WTC11 (cell line): Measurements from ENCODE around the gene USP44. TPM values are rescaled to one million over a fixed set of nuclear protein-coding genes. Genes with fewer than 3 reads are reported as not detected.

ENCODE experiments used
- ATAC-seq: fragments of 200-7000 bp; cut with Tn5 transposase; 2 replicates; pipeline ENCODE4 v1.10.0; 2021; ENCODE audit warnings: mild to moderate bottlenecking, moderate library complexity
- CTCF ChIA-PET: fragments of 300-600 bp; sonication (Branson Sonifier 250); formaldehyde crosslinking; loops from one replicate; lab custom pipeline; 2021; ENCODE audit warnings: antibody characterized with exemption; lab: Charles Lee
- POLR2A ChIA-PET: fragments of 350-600 bp; sonication (Branson Sonifier 250); formaldehyde crosslinking; loops from one replicate; lab custom pipeline; 2021; ENCODE audit warnings: antibody characterized with exemption; lab: Charles Lee
- DNase-seq: peaks from one replicate; pipeline ENCODE4 v3.0.0; 2021; ENCODE audit warnings: low spot score
- H3K27ac Mint-ChIP-seq: 2 replicates; pipeline ENCODE4 v1.8.0; 2021; ENCODE audit warnings: mixed read lengths
- H3K27me3 Mint-ChIP-seq: 2 replicates; pipeline ENCODE4 v1.8.0; 2021; ENCODE audit warnings: low read depth, mild to moderate bottlenecking, moderate library complexity, mixed read lengths
- H3K36me3 Mint-ChIP-seq: 2 replicates; pipeline ENCODE4 v1.8.0; 2021; ENCODE audit warnings: mixed read lengths
- H3K4me1 Mint-ChIP-seq: 2 replicates; pipeline ENCODE4 v1.8.0; 2022; ENCODE audit warnings: mixed read lengths
- H3K4me3 Mint-ChIP-seq: 2 replicates; pipeline ENCODE4 v1.8.0; 2021; ENCODE audit warnings: mild to moderate bottlenecking, moderate library complexity, mixed read lengths
- H3K9me3 Mint-ChIP-seq: 2 replicates; pipeline ENCODE4 v1.8.0; 2021; ENCODE audit warnings: mixed read lengths
- ATF1 ChIP-seq: sonication (generic); formaldehyde crosslinking; IDR thresholded peaks from 2 replicates; pipeline ENCODE4 v1.8.1; 2023; ENCODE audit warnings: mild to moderate bottlenecking, moderate library complexity, missing genetic modification reagents
- ATF6 ChIP-seq: sonication (generic); formaldehyde crosslinking; IDR thresholded peaks from 2 replicates; pipeline ENCODE4 v1.8.1; 2023; ENCODE audit warnings: mild to moderate bottlenecking, missing genetic modification reagents
- ESRRA ChIP-seq: sonication (generic); formaldehyde crosslinking; IDR thresholded peaks from 2 replicates; pipeline ENCODE4 v1.8.1; 2022; ENCODE audit warnings: mild to moderate bottlenecking, missing genetic modification reagents, borderline replicate concordance
- FOXP4 ChIP-seq: sonication (generic); formaldehyde crosslinking; IDR thresholded peaks from 2 replicates; pipeline ENCODE4 v1.8.0; 2022; ENCODE audit warnings: mild to moderate bottlenecking, missing genetic modification reagents
- MYBL2 ChIP-seq: sonication (generic); formaldehyde crosslinking; IDR thresholded peaks from 2 replicates; pipeline ENCODE4 v1.8.1; 2023; ENCODE audit warnings: mild to moderate bottlenecking, moderate library complexity, missing genetic modification reagents
- NFATC4 ChIP-seq: fragments of 250-450 bp; sonication (Bioruptor Pico); IDR thresholded peaks from 2 replicates; pipeline ENCODE4 v1.9.0; 2021; ENCODE audit warnings: mild to moderate bottlenecking
- NFE2L1 ChIP-seq: sonication (generic); formaldehyde crosslinking; IDR thresholded peaks from 2 replicates; pipeline ENCODE4 v1.8.1; 2023; ENCODE audit warnings: missing genetic modification reagents
- NR3C1 ChIP-seq: sonication (generic); formaldehyde crosslinking; conservative IDR thresholded peaks from 2 replicates; pipeline ENCODE4 v1.8.1; 2023; ENCODE audit warnings: low read depth, mild to moderate bottlenecking, missing genetic modification reagents
- SMAD3 ChIP-seq: sonication (generic); formaldehyde crosslinking; IDR thresholded peaks from 2 replicates; pipeline ENCODE4 v1.8.0; 2022; ENCODE audit warnings: missing genetic modification reagents, mild to moderate bottlenecking, borderline replicate concordance
- SP1 ChIP-seq: sonication (generic); formaldehyde crosslinking; conservative IDR thresholded peaks from 2 replicates; pipeline ENCODE4 v1.8.1; 2022; ENCODE audit warnings: missing genetic modification reagents
- TP53 ChIP-seq: sonication (generic); formaldehyde crosslinking; IDR thresholded peaks from 2 replicates; pipeline ENCODE4 v1.8.1; 2023; ENCODE audit warnings: mild to moderate bottlenecking, missing genetic modification reagents
- ZMAT4 ChIP-seq: fragments of 250-450 bp; sonication (Bioruptor Pico); IDR thresholded peaks from 2 replicates; pipeline ENCODE4 v1.9.0; 2021; ENCODE audit warnings: mild to moderate bottlenecking
- ZNF138 ChIP-seq: sonication (generic); formaldehyde crosslinking; conservative IDR thresholded peaks from 2 replicates; pipeline ENCODE4 v1.8.1; 2022; ENCODE audit warnings: mild to moderate bottlenecking, moderate library complexity, missing genetic modification reagents
- ZNF423 ChIP-seq: fragments of 250-450 bp; sonication (Bioruptor Pico); IDR thresholded peaks from 2 replicates; pipeline ENCODE4 v2.1.2; 2022; ENCODE audit warnings: mild to moderate bottlenecking, moderate library complexity
- ZNF425 ChIP-seq: fragments of 250-450 bp; sonication (Bioruptor Pico); conservative IDR thresholded peaks from 2 replicates; pipeline ENCODE4 v1.9.0; 2021; ENCODE audit warnings: mild to moderate bottlenecking
- ZNF512 ChIP-seq: sonication (generic); formaldehyde crosslinking; IDR thresholded peaks from 2 replicates; pipeline ENCODE4 v1.8.1; 2022; ENCODE audit warnings: missing genetic modification reagents, borderline replicate concordance
- ZNF532 ChIP-seq: fragments of 250-450 bp; sonication (Bioruptor Pico); IDR thresholded peaks from 2 replicates; pipeline ENCODE4 v1.9.0; 2021; ENCODE audit warnings: mild to moderate bottlenecking, borderline replicate concordance
- ZSCAN18 ChIP-seq: fragments of 250-450 bp; sonication (Bioruptor Pico); IDR thresholded peaks from 2 replicates; pipeline ENCODE4 v2.1.2; 2022; ENCODE audit warnings: mild to moderate bottlenecking, moderate library complexity
- total RNA-seq: library from RNA; stranded (reverse); gene quantifications from 3 replicates; pipeline ENCODE4 v1.2.3, GENCODE V29; 2021

The USP44 gene
- total RNA-seq, 1 experiment from 2014 or later = 93.4 TPM

GRCh38 chr12:95541436-95541835 lies 9.8 kb downstream of the USP44 start (continued):
- no peak for TF ChIP-seq ATF6 (CRISPR knock-in tag)
- TF ChIP-seq TP53 (CRISPR knock-in tag) = no peak
- TF ChIP-seq NFATC4 (CRISPR knock-in tag) = no peak
- no peak for TF ChIP-seq ZSCAN18
- TF ChIP-seq ZNF423 (CRISPR knock-in tag) = no peak
- TF ChIP-seq ZNF425 (CRISPR knock-in tag) = no peak
- TF ChIP-seq ESRRA (CRISPR knock-in tag) = no peak
- TF ChIP-seq, all 79 proteins: peak for 0

GRCh38 chr12:95538656-95539055 lies 12.6 kb downstream of the USP44 start:
- CTCF ChIA-PET = interaction anchor here (1.2 to 2.6 kb wide), 2 partner anchors 36 to 276 kb away, joined by 3 to 44 read pairs; no protein-coding TSS in a partner anchor
- Mint-ChIP-seq H3K4me3 (peak overlapping the region; percentile 48), H3K27me3 (no peaks in the 10 kb centered on the region)
- no peak for DNase-seq
- TF ChIP-seq ZNF138 (CRISPR knock-in tag) (no peak), ZNF532 (CRISPR knock-in tag) (no peak), SMAD3 (no peak), ATF1 (CRISPR knock-in tag) (no peak)
- TF ChIP-seq, all 79 proteins: peak for 0
- Mint-ChIP-seq H3K27ac (peak overlapping the region; percentile 89), H3K9me3 (no peaks in the 10 kb centered on the region), H3K4me1 (peaks cover 74% of the 10 kb centered on the region), H3K36me3 (peaks cover 11% of the 10 kb centered on the region)
- POLR2A ChIA-PET = interaction anchor here (0.5 to 1.0 kb wide), 3 partner anchors 36 to 437 kb away, joined by 3 to 5 read pairs (median 3); no protein-coding TSS in a partner anchor
- peak; percentile 65 for ATAC-seq

- peak overlapping the region; percentile 54; the same call in 1 of the 2 replicates for H3K27ac Mint-ChIP-seq
- peaks cover 15% of the 10 kb centered on the region for H3K36me3 Mint-ChIP-seq
- peak overlapping the region; percentile 18; the same call in 1 of the 2 replicates for H3K4me3 Mint-ChIP-seq
- H3K27me3 Mint-ChIP-seq = no peaks in the 10 kb centered on the region
- TF ChIP-seq ZMAT4 (CRISPR knock-in tag) (no peak), MYBL2 (CRISPR knock-in tag) (no peak), SP1 (CRISPR knock-in tag) (no peak), FOXP4 (CRISPR knock-in tag) (no peak), NFE2L1 (CRISPR knock-in tag) (no peak), ZNF512 (CRISPR knock-in tag) (no peak), NR3C1 (CRISPR knock-in tag) (no peak)
- DNase-seq (no peak), ATAC-seq (no peak)
- no peaks in the 10 kb centered on the region for H3K9me3 Mint-ChIP-seq
- POLR2A ChIA-PET = interaction anchor here (1.0 to 1.2 kb wide), 2 partner anchors 16 to 37 kb away, joined by 3 to 5 read pairs; no protein-coding TSS in a partner anchor
- H3K4me1 Mint-ChIP-seq = peaks cover 81% of the 10 kb centered on the region
- CTCF ChIA-PET = interaction anchor here (1.2 to 2.6 kb wide), 3 partner anchors 37 to 277 kb away, joined by 3 to 44 read pairs (median 21); no protein-coding TSS in a partner anchor
These were observed 13.3 kb downstream of the USP44 start for GRCh38 chr12:95538006-95538405.
